DMS53 treated with DMSO at 0.1 percent for 48 hours (cell line): Measurements from ENCODE around the gene IL1RAPL1.

Experiments used
- DNase-seq: peaks from one replicate; lab custom pipeline; 2025; ENCODE audit not compliant: unreplicated experiment; lab: John Stamatoyannopoulos, UW

IL1RAPL1 gene

GRCh38 chrX:28626515-28626914 lies 39.3 kb downstream of the IL1RAPL1 start:
- no peak for DNase-seq

GRCh38 chrX:28628120-28628519 lies 40.9 kb downstream of the IL1RAPL1 start:
- no peak for DNase-seq

- DNase-seq, result no peak
Observed at GRCh38 chrX:28638775-28639174, 51.5 kb downstream of the IL1RAPL1 start.

GRCh38 chrX:28639451-28639850 lies 52.2 kb downstream of the IL1RAPL1 start:
- DNase-seq, result no peak

- no peak for DNase-seq
Observed at GRCh38 chrX:28649541-28649940, 62.3 kb downstream of the IL1RAPL1 start.

GRCh38 chrX:28651186-28651585 lies 63.9 kb downstream of the IL1RAPL1 start:
- no peak for DNase-seq

- DNase-seq, result peak; percentile 84
Observed at GRCh38 chrX:28659269-28659668, 72.0 kb downstream of the IL1RAPL1 start.

- no peak for DNase-seq
Observed at GRCh38 chrX:28665778-28666177, 78.5 kb downstream of the IL1RAPL1 start.

- no peak for DNase-seq
Observed at GRCh38 chrX:28668303-28668702, 81.1 kb downstream of the IL1RAPL1 start.

- no peak for DNase-seq
Observed at GRCh38 chrX:28668957-28669356, 81.7 kb downstream of the IL1RAPL1 start.

GRCh38 chrX:28670074-28670473 lies 82.8 kb downstream of the IL1RAPL1 start:
- DNase-seq, result no peak

- DNase-seq, result no peak
Observed at GRCh38 chrX:28675173-28675572, 87.9 kb downstream of the IL1RAPL1 start.

GRCh38 chrX:28693101-28693500 lies 105.9 kb downstream of the IL1RAPL1 start:
- DNase-seq, result no peak

- DNase-seq, result no peak
Observed at GRCh38 chrX:28697732-28698131, 110.5 kb downstream of the IL1RAPL1 start.

GRCh38 chrX:28701222-28701621 lies 114.0 kb downstream of the IL1RAPL1 start:
- no peak for DNase-seq

- no peak for DNase-seq
Observed at GRCh38 chrX:28706964-28707363, 119.7 kb downstream of the IL1RAPL1 start.

GRCh38 chrX:28709421-28709820 lies 122.2 kb downstream of the IL1RAPL1 start:
- DNase-seq, result no peak

GRCh38 chrX:28717864-28718263 lies 130.6 kb downstream of the IL1RAPL1 start:
- no peak for DNase-seq

GRCh38 chrX:28718450-28718849 lies 131.2 kb downstream of the IL1RAPL1 start:
- no peak for DNase-seq

- DNase-seq, result no peak
Observed at GRCh38 chrX:28719620-28720019, 132.4 kb downstream of the IL1RAPL1 start.

- DNase-seq, result no peak
Observed at GRCh38 chrX:28752330-28752729, 165.1 kb downstream of the IL1RAPL1 start.

GRCh38 chrX:28756175-28756574 lies 168.9 kb downstream of the IL1RAPL1 start:
- DNase-seq, result no peak

- no peak for DNase-seq
Observed at GRCh38 chrX:28756647-28757046, 169.4 kb downstream of the IL1RAPL1 start.

- no peak for DNase-seq
Observed at GRCh38 chrX:28757290-28757689, 170.0 kb downstream of the IL1RAPL1 start.
